ENCODE results near the gene CTSF. TPM values are rescaled to one million over a fixed set of nuclear protein-coding genes. Genes with fewer than 3 reads are reported as not detected.

Gene CTSF
- total RNA-seq, 1 experiment from 2014 or later, result 0.98 TPM

DNA sequence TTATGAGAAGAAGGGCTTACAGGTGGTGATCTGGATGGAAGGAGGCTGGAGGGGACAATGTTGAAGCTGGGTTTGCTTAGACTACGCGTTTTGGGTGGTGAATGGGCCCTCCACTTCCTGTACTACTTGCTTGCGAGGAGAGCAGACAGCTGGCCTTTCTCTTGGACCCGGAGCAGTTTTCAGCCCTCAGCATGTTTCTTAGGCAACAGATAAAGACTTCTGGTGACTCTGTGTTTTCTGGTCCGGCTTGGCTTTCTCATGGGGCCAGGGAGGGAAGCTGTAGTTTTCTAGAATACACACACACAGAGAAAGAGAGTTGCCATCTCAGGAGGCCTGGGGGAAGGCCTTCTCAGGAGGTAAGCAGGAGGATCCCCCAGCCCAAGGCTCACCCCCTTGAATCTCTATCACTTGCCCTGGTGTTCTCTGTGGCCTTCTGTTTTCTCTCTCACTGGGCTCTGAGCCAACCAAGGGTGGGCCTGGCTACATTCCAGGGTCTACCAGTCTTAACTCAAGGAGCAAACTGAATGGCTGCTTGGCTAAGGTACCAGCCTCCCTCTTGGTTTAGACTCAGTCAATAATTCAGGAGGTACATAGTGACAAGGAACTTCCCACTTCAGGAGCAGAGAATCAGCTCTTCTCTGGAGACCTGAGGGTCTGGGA is 27.0 kb upstream of the CTSF start:
- Histone ChIP-seq H3K9ac (ENCODE audit: extremely low read depth, insufficient read length, low read length) (no peak overlapping the region), H2BK15ac (ENCODE audit: low read depth, low read length) (no peak overlapping the region), H3K27me3 (ENCODE audit: insufficient read depth, low read length) (no peaks in the 10 kb centered on the region), H4K5ac (ENCODE audit: insufficient read length, low read depth, low read length) (no peak overlapping the region), H3K4me2 (ENCODE audit: insufficient read depth, insufficient read length, low read length) (no peak overlapping the region), H2BK120ac (ENCODE audit: low read depth, low read length, poor library complexity, severe bottlenecking) (no peak overlapping the region), H4K91ac (ENCODE audit: insufficient read length, low read depth, low read length) (no peak overlapping the region), H3K56ac (ENCODE audit: insufficient read length, low read depth, low read length) (no peak overlapping the region), H3K79me1 (ENCODE audit: insufficient read depth, low read depth, low read length, poor library complexity, severe bottlenecking) (peaks cover 3% of the 10 kb centered on the region), H3K27ac (ENCODE audit: insufficient read length, low read depth, low read length) (no peak overlapping the region), H3K23ac (ENCODE audit: insufficient read length, low read depth, low read length) (no peak overlapping the region), H3K23me2 (ENCODE audit: insufficient read length, low read depth, low read length, poor library complexity, severe bottlenecking) (peaks cover 10% of the 10 kb centered on the region), H3K14ac (ENCODE audit: insufficient read depth, low read length) (no peak overlapping the region), H2BK5ac (ENCODE audit: insufficient read length, low read length) (no peak overlapping the region), H3K18ac (ENCODE audit: insufficient read length, low read depth, low read length) (no peak overlapping the region), H3K4ac (ENCODE audit: low read depth, low read length) (no peak overlapping the region), H2AFZ (ENCODE audit: low read length) (no peak overlapping the region), H4K8ac (replicated peaks; ENCODE audit: insufficient read length, low read depth, low read length) (no peak overlapping the region), H2AK5ac (ENCODE audit: insufficient read length, low read length) (no peak overlapping the region), H4K20me1 (ENCODE audit: control insufficient read depth, insufficient read depth, insufficient read length) (no peaks in the 10 kb centered on the region), H3K9me3 (ENCODE audit: control insufficient read depth, low read depth, low read length) (no peaks in the 10 kb centered on the region), H3K4me1 (ENCODE audit: insufficient read depth, low read length) (no peaks in the 10 kb centered on the region; the same call in 1 of the 2 replicates), H2BK20ac (ENCODE audit: low read depth, low read length, poor library complexity, severe bottlenecking) (no peak overlapping the region), H2BK12ac (ENCODE audit: insufficient read length, low read depth, low read length) (no peak overlapping the region), H3K79me2 (ENCODE audit: insufficient read depth, low read length) (no peaks in the 10 kb centered on the region), H3T11ph (ENCODE audit: low read length) (no peak overlapping the region)
- DNase-seq, result no peak
- Mint-ChIP-seq H3K27me3 (ENCODE audit: low read depth) (peaks cover 22% of the 10 kb centered on the region), H3K4me3 (peak overlapping the region in 1 of 2 experiments; percentile 31; a peak in 1 of 5 replicates), H3K27ac (peak overlapping the region in 1 of 3 experiments; percentile 49; a peak in 1 of 7 replicates), H3K36me3 (ENCODE audit: insufficient read depth in 1 of 3, low read depth in 3 of 3) (peaks cover 3 to 38% (median 28%) of the 10 kb centered on the region in 3 experiments), H3K9me3 (peaks cover 10 to 21% of the 10 kb centered on the region in 2 experiments), H3K4me1 (peaks cover 15 to 17% of the 10 kb centered on the region in 2 experiments)
- TF ChIP-seq, protein P1, sequence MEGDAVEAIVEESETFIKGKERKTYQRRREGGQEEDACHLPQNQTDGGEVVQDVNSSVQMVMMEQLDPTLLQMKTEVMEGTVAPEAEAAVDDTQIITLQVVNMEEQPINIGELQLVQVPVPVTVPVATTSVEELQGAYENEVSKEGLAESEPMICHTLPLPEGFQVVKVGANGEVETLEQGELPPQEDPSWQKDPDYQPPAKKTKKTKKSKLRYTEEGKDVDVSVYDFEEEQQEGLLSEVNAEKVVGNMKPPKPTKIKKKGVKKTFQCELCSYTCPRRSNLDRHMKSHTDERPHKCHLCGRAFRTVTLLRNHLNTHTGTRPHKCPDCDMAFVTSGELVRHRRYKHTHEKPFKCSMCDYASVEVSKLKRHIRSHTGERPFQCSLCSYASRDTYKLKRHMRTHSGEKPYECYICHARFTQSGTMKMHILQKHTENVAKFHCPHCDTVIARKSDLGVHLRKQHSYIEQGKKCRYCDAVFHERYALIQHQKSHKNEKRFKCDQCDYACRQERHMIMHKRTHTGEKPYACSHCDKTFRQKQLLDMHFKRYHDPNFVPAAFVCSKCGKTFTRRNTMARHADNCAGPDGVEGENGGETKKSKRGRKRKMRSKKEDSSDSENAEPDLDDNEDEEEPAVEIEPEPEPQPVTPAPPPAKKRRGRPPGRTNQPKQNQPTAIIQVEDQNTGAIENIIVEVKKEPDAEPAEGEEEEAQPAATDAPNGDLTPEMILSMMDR (conservative IDR thresholded peaks at IDR 0.05), result no peak
- WGBS (ENCODE audit: extremely low coverage, insufficient read length, low lambda C conversion rate), result no CpG with 5 or more reads among the region's 5 CpGs
